GM18498 (cell line): Measurements from ENCODE around the gene LCE1D.

Experiments used
- ATAC-seq: cut with Tn5 transposase; IDR thresholded peaks from one replicate; pipeline ENCODE4 v1.9.1; 2021; ENCODE audit warnings: mild to moderate bottlenecking, moderate library complexity; ENCODE audit not compliant: unreplicated experiment

LCE1D gene

GRCh38 chr1:152811671-152812070 is 15.2 kb downstream of the LCE1D start, which contains the start of gene LCE1B:
Gene LCE1B (plus strand): TSS chr1:152811971. CDS start chr1:152812447, 476 bp downstream.
- ATAC-seq: no peak

GRCh38 chr1:152817309-152817708 is 20.8 kb downstream of the LCE1D start:
- ATAC-seq: no peak

DNA sequence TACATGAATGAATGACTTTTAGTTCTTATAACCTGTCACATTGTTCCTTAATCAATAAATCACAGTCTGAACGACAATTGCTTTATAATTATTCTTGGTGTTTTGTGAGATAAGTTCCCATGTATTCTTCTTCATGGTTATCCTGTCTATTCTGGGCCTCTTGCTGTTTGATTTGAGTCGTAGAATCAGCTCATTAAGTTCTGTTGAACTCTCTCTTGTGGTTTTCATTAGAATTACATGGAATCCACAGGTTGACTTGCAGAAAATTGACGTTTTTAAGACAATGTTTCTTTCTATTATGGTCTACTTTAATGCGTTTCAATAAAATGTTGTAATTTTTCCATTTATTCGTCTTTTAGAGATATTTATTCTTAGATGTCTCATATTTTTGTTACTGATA is 26.8 kb downstream of the LCE1D start:
- no peak for ATAC-seq

GRCh38 chr1:152824964-152825363 is 28.4 kb downstream of the LCE1D start:
- ATAC-seq: no peak

- no peak for ATAC-seq
These were observed 30.7 kb downstream of the LCE1D start, which contains the start of gene LCE1A for GRCh38 chr1:152827173-152827572. Gene LCE1A (plus strand): TSS chr1:152827473. CDS start chr1:152827473, 0 bp downstream.

DNA sequence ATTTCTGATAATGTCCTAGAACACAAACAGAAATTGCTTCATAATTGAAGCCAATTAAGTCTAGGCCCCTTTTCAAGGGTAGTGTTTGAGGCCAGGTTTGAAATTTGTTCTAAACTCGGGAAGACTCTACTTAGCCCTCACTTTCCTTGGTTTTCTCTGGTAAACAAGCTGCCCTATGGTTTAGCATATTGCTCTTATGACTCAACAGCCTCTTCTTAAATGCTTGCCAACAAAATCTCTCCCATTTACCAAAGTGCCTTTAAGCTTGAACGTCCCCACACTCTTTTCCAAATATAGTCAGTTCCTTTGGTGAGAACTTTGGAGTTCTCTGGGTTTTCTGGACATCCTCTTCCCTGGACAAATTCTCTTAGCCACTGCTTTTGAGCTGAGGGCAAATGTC is 40.3 kb downstream of the LCE1D start:
- ATAC-seq: no peak

GRCh38 chr1:152842556-152842955 is 46.0 kb downstream of the LCE1D start, which contains the start of gene LCE6A:
Gene LCE6A (plus strand): TSS chr1:152842856. CDS start chr1:152843521, 665 bp downstream.
- no peak for ATAC-seq
